Measurements from ENCODE around the gene PGC.

The PGC gene

GRCh38 chr6:41694815-41695526, 52.2 kb downstream of the PGC start:
- TF ChIP-seq, protein P1, sequence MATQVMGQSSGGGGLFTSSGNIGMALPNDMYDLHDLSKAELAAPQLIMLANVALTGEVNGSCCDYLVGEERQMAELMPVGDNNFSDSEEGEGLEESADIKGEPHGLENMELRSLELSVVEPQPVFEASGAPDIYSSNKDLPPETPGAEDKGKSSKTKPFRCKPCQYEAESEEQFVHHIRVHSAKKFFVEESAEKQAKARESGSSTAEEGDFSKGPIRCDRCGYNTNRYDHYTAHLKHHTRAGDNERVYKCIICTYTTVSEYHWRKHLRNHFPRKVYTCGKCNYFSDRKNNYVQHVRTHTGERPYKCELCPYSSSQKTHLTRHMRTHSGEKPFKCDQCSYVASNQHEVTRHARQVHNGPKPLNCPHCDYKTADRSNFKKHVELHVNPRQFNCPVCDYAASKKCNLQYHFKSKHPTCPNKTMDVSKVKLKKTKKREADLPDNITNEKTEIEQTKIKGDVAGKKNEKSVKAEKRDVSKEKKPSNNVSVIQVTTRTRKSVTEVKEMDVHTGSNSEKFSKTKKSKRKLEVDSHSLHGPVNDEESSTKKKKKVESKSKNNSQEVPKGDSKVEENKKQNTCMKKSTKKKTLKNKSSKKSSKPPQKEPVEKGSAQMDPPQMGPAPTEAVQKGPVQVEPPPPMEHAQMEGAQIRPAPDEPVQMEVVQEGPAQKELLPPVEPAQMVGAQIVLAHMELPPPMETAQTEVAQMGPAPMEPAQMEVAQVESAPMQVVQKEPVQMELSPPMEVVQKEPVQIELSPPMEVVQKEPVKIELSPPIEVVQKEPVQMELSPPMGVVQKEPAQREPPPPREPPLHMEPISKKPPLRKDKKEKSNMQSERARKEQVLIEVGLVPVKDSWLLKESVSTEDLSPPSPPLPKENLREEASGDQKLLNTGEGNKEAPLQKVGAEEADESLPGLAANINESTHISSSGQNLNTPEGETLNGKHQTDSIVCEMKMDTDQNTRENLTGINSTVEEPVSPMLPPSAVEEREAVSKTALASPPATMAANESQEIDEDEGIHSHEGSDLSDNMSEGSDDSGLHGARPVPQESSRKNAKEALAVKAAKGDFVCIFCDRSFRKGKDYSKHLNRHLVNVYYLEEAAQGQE (IDR thresholded peaks at IDR 0.05; ENCODE audit: insufficient read depth in 1 of 2, low read depth in 2 of 2, low read length in 2 of 2): no peak
- TF ChIP-seq SIN3A (IDR thresholded peaks at IDR 0.05; ENCODE audit: borderline replicate concordance, insufficient read depth, low read length) (no peak), POLR2AphosphoS5 (IDR thresholded peaks at IDR 0.05; ENCODE audit: low read depth, low read length) (no peak), FOXP2 (optimal IDR thresholded peaks at IDR 0.05; ENCODE audit: borderline replicate concordance, extremely low read depth, extremely low read length, insufficient read depth) (no peak), TAF1 (IDR thresholded peaks at IDR 0.05; ENCODE audit: borderline replicate concordance, insufficient read depth, low read length) (no peak)

- TF ChIP-seq TAF1 (IDR thresholded peaks at IDR 0.05; ENCODE audit: borderline replicate concordance, insufficient read depth, low read length): no peak
- TF ChIP-seq FOXP2 (optimal IDR thresholded peaks at IDR 0.05; ENCODE audit: borderline replicate concordance, extremely low read depth, extremely low read length, insufficient read depth): no peak
- TF ChIP-seq SIN3A (IDR thresholded peaks at IDR 0.05; ENCODE audit: borderline replicate concordance, insufficient read depth, low read length): no peak
- no peak for TF ChIP-seq POLR2AphosphoS5 (IDR thresholded peaks at IDR 0.05; ENCODE audit: low read depth, low read length)
- TF ChIP-seq, protein P1 (IDR thresholded peaks at IDR 0.05; ENCODE audit: insufficient read depth in 1 of 2, low read depth in 2 of 2, low read length in 2 of 2): no peak
Observed at GRCh38 chr6:41693281-41694240, 53.6 kb downstream of the PGC start.

- TF ChIP-seq FOXP2 (optimal IDR thresholded peaks at IDR 0.05; ENCODE audit: borderline replicate concordance, extremely low read depth, extremely low read length, insufficient read depth): no peak
Observed at GRCh38 chr6:41692730-41693129, 54.5 kb downstream of the PGC start.

DNA sequence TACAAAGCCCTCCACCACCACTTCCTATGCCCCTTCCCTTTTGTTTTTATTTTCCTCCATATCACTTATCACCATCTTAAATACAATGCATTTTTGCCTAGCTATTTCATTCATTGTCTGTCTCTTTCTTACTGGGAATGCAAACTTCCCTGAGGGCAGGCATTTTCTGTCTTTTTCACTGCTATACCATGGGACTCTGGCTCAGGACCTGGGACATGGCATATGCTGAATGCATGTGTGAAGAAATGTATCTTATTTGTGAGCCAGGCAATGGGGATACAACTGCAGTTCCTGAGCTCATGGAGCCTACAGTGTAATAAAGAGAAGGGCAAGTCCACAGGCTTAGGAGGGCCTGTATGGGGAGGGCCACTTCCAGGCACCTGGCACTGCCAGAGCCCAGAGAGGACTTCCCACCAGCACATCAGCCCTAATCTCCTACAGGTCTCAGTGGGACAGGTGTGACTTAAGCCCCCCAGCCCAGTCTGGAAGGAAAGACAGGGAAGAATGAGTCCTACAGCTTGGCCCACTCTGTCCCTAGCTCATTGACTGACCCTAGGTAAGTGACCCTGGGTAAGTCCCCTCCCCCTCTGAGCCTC, 55.0 kb downstream of the PGC start:
- TF ChIP-seq, protein P1 (IDR thresholded peaks at IDR 0.05; ENCODE audit: insufficient read depth in 1 of 2, low read depth in 2 of 2, low read length in 2 of 2): no peak
- TF ChIP-seq POLR2AphosphoS5 (IDR thresholded peaks at IDR 0.05; ENCODE audit: low read depth, low read length) (no peak), FOXP2 (optimal IDR thresholded peaks at IDR 0.05; ENCODE audit: borderline replicate concordance, extremely low read depth, extremely low read length, insufficient read depth) (no peak), TAF1 (IDR thresholded peaks at IDR 0.05; ENCODE audit: borderline replicate concordance, insufficient read depth, low read length) (no peak), SIN3A (IDR thresholded peaks at IDR 0.05; ENCODE audit: borderline replicate concordance, insufficient read depth, low read length) (no peak)

DNA sequence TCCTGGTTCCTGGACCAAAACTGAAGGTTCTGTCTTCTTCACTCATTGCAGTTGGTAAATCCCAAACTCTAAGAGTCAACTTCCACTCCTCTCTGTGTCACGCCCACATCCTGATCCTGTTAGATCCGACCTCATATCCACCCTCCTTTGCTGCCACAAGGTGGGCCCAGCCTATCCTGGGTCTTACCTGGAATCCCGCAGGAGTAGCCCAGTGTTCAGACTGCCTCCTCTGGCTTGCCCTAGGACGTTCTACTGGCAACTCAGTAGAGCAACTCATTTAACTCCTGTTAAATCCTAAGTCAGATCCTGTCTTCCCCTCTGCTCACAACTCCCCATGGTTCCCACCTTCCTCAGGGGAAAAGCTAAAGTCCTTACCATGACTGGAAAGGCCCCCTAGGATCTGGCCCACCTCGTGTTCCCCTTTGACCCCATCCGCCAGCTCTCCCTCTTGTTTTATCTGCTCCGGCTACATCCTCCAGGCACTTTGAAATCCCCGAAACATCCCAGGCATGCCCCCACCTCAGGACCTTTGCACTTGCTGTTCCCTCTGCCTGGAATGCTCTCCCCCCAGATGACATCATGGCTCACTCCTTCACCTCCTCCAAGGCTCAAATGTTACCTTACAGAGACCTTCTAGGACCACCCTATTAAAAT, 55.6 kb downstream of the PGC start:
- no peak for TF ChIP-seq TAF1 (IDR thresholded peaks at IDR 0.05; ENCODE audit: borderline replicate concordance, insufficient read depth, low read length)
- TF ChIP-seq SIN3A (IDR thresholded peaks at IDR 0.05; ENCODE audit: borderline replicate concordance, insufficient read depth, low read length): no peak
- no peak for TF ChIP-seq FOXP2 (optimal IDR thresholded peaks at IDR 0.05; ENCODE audit: borderline replicate concordance, extremely low read depth, extremely low read length, insufficient read depth)
- no peak for TF ChIP-seq POLR2AphosphoS5 (IDR thresholded peaks at IDR 0.05; ENCODE audit: low read depth, low read length)
- TF ChIP-seq, protein P1 (IDR thresholded peaks at IDR 0.05; ENCODE audit: insufficient read depth in 1 of 2, low read depth in 2 of 2, low read length in 2 of 2): no peak

All from PFSK-1 (cell line).